Suprapubic skin (tissue), 4 donors: ENCODE measurements around the gene XYLT1. TPM values are rescaled to one million over a fixed set of nuclear protein-coding genes. Genes with fewer than 3 reads are reported as not detected.

Experiments used
- DNase-seq, 2 donors: peaks; one replicate each; pipeline ENCODE4 v3.0.0-alpha.2; 2019; ENCODE audit warnings: low spot score in 2 of 2
- H3K27ac ChIP-seq: fragments of 200-600 bp; sonication (generic); one replicate; pipeline ENCODE4 v1.5.1; 2019
- H3K27me3 ChIP-seq: fragments of 200-600 bp; sonication (generic); one replicate; pipeline ENCODE4 v1.5.1; 2019
- H3K36me3 ChIP-seq: fragments of 200-600 bp; sonication (generic); one replicate; pipeline ENCODE4 v1.5.1; 2019
- H3K4me1 ChIP-seq: fragments of 200-600 bp; sonication (generic); one replicate; pipeline ENCODE4 v1.5.1; 2019
- H3K4me3 ChIP-seq: fragments of 200-600 bp; sonication (generic); one replicate; pipeline ENCODE4 v1.5.1; 2019; ENCODE audit warnings: mild to moderate bottlenecking
- H3K9me3 ChIP-seq: fragments of 200-600 bp; sonication (generic); one replicate; pipeline ENCODE4 v1.5.1; 2019
- EP300 ChIP-seq: sonication (generic); formaldehyde crosslinking; IDR thresholded peaks from one replicate; pipeline ENCODE4 v1.6.1; 2017; ENCODE audit warnings: antibody characterized with exemption
- POLR2A ChIP-seq, 2 donors: fragments of 450-650 bp; IDR thresholded peaks; one replicate each; pipeline ENCODE4 v1.6.1; 2017; ENCODE audit warnings: antibody characterized with exemption in 2 of 2, mild to moderate bottlenecking in 2 of 2, moderate library complexity in 2 of 2
- POLR2AphosphoS5 ChIP-seq, 3 donors: sonication (generic); formaldehyde crosslinking; IDR thresholded peaks; one replicate each; pipeline ENCODE4 v1.6.1; 2017; ENCODE audit warnings: antibody characterized with exemption in 3 of 3
- WGBS: methylation state at CpG from one replicate; pipeline ENCODE4 v1.1.5; 2018; 5-methylcytosine and 5-hydroxymethylcytosine counted together
- total RNA-seq, 4 donors: library from RNA; depleted of rRNA; stranded (reverse); fragments of >200 nt; gene quantifications; one replicate each; pipeline ENCODE4 v1.1.0, GENCODE V29; 2016
- TF ChIP-seq, protein P1 (sequence below), 2 donors: fragments of 200-600 bp in 1 of 2; fragments of 450-650 bp in 1 of 2; sonication (generic) in 1 of 2; IDR thresholded peaks; one replicate each; pipeline ENCODE4 v1.5.1; 2016 to 2019; ENCODE audit warnings: antibody characterized with exemption in 2 of 2, mild to moderate bottlenecking in 1 of 2, moderate library complexity in 1 of 2

Gene XYLT1
- total RNA-seq, 4 donors from 2014 or later = 23.5 to 30.6 (median 25.7) TPM

DNA sequence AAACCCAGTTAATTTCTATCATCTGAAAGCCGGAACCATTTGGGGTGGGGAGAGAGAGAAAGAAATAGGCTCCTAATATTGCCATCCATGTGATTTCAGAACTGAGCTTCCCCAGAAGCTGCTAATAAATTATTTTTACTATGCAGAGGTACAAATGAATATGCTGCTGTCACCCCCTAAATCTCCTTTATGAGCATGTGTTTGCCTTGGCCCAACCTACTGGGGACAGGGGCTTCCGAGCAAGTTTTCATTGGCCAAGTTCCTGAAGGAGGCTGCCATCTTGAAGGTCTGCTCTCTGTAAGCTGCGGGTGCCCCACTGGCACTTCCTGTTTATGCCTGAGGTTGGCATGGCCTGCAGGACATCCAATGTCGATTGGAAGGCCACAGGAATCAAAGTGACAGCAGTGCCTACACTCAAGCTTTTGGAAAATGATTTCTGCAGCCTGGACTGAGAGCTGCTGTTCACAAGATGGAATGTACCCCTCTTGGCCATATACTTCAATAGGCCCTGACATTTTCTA is 194.7 kb downstream of the XYLT1 start:
- TF ChIP-seq EP300 = no peak
- no peak for TF ChIP-seq POLR2A (IDR thresholded peaks at IDR 0.05)
- TF ChIP-seq POLR2AphosphoS5 (IDR thresholded peaks at IDR 0.05) = no peak
- TF ChIP-seq, protein P1, sequence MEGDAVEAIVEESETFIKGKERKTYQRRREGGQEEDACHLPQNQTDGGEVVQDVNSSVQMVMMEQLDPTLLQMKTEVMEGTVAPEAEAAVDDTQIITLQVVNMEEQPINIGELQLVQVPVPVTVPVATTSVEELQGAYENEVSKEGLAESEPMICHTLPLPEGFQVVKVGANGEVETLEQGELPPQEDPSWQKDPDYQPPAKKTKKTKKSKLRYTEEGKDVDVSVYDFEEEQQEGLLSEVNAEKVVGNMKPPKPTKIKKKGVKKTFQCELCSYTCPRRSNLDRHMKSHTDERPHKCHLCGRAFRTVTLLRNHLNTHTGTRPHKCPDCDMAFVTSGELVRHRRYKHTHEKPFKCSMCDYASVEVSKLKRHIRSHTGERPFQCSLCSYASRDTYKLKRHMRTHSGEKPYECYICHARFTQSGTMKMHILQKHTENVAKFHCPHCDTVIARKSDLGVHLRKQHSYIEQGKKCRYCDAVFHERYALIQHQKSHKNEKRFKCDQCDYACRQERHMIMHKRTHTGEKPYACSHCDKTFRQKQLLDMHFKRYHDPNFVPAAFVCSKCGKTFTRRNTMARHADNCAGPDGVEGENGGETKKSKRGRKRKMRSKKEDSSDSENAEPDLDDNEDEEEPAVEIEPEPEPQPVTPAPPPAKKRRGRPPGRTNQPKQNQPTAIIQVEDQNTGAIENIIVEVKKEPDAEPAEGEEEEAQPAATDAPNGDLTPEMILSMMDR (IDR thresholded peaks at IDR 0.05) = no peak
- Histone ChIP-seq H3K27me3 (no peaks in the 10 kb centered on the region), H3K27ac (no peak overlapping the region), H3K4me3 (no peak overlapping the region), H3K9me3 (no peaks in the 10 kb centered on the region), H3K36me3 (no peaks in the 10 kb centered on the region), H3K4me1 (peaks cover 8% of the 10 kb centered on the region)
- WGBS = 75% methylated on average over 4 of the region's 4 CpGs
- DNase-seq = no peak

DNA sequence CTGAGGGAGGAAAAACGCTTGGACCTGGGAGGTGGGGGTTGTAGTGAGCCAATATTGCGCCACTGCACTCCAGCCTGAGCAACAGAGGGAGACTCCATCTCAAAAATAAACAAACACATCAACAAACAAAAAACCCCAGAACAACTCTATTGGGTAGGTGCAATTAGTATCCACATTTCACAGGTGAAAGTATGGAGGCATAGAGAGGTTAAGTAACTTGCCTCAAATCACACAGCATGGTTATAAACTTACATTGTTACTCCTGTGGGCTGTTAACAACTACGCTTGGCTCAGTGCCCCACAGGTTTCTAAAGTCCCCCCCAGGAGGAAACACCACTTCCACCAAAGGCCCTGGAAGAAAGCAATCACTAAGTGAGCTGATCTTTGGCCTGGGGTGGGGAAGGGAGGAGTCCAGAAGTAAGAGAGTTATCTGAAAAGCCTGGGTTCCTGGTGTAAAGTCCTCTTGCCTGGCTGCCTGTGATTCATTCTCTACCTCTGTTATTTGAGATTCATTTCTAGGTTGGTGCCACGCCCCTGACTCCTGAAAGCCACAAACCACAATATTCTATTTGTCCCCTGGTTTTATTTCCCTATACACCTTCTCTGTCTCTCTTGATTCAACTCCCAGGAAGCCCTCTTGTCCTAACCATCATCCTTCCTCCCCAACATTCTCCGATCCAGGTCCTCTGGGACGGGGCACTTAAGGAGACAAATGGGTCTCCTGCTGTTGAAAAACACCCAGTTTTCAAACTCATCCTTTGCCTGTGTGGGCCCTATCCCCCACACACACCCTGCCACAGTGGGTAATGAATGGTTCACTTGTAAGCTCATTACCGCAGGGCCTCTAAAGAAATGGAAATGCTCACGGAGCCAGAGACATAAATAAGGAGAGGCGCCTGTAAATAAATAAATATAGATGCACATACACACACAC is 195.4 kb downstream of the XYLT1 start:
- TF ChIP-seq POLR2AphosphoS5 (IDR thresholded peaks at IDR 0.05) (no peak), POLR2A (IDR thresholded peaks at IDR 0.05) (no peak), EP300 (no peak)
- TF ChIP-seq, protein P1 (IDR thresholded peaks at IDR 0.05) = no peak
- 83% methylated on average over 9 of the region's 9 CpGs for WGBS
- no peak overlapping the region for H3K4me3 ChIP-seq
- H3K36me3 ChIP-seq = no peaks in the 10 kb centered on the region
- H3K27me3 ChIP-seq = no peaks in the 10 kb centered on the region
- DNase-seq = no peak
- H3K27ac ChIP-seq = no peak overlapping the region
- H3K9me3 ChIP-seq = no peaks in the 10 kb centered on the region
- peaks cover 8% of the 10 kb centered on the region for H3K4me1 ChIP-seq

DNA sequence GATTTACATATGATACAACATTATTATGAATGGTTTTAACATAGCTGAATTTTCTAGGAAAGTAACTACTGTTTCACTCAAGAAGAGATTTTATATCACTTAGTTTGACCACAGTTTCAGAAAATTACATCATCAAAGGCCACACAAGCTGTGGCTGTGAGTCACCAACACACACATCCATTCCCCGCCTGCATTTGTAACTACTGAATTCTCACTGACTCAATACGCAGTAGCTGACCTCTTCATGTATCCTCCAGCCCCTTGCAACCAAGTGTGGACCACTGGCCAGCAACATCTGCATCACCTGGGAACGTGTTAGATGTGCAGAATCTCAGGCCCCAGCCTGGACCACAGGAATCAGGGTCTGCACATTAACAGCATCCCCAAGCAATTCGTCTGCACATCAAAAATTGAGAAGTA is 197.6 kb downstream of the XYLT1 start:
- no peaks in the 10 kb centered on the region for H3K27me3 ChIP-seq
- H3K36me3 ChIP-seq = no peaks in the 10 kb centered on the region
- 53% methylated on average over 4 of the region's 4 CpGs for WGBS
- H3K9me3 ChIP-seq = no peaks in the 10 kb centered on the region
- no peak overlapping the region for H3K27ac ChIP-seq
- DNase-seq = no peak
- H3K4me3 ChIP-seq = no peak overlapping the region
- peaks cover 8% of the 10 kb centered on the region for H3K4me1 ChIP-seq
- TF ChIP-seq, protein P1 (IDR thresholded peaks at IDR 0.05) = no peak
- TF ChIP-seq POLR2A (IDR thresholded peaks at IDR 0.05) (no peak), EP300 (no peak), POLR2AphosphoS5 (IDR thresholded peaks at IDR 0.05) (no peak)

DNA sequence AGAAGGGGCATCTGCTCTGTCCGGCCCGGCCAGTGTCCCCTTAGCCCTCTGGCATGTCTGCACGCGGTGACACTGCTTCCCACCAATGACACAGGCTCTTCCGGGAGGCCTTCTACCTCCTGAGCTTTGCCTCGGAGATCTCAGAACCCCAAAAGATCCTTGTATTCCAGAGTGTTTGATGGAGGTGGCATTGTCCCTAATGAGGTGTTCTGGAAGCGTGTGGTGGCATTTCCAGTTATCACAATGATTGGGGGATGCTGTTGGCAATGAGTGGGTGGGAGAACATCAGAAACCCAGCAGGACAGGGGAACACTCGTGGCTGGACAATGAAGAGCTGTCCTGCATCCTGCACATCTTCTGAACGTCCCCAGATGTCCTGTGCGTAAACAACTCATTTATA is 198.0 kb downstream of the XYLT1 start:
- WGBS = 90% methylated on average over 10 of the region's 10 CpGs
- TF ChIP-seq, protein P1 (IDR thresholded peaks at IDR 0.05) = no peak
- TF ChIP-seq POLR2A (IDR thresholded peaks at IDR 0.05) (no peak), EP300 (no peak), POLR2AphosphoS5 (IDR thresholded peaks at IDR 0.05) (no peak)
- Histone ChIP-seq H3K36me3 (no peaks in the 10 kb centered on the region), H3K27me3 (no peaks in the 10 kb centered on the region), H3K27ac (no peak overlapping the region), H3K9me3 (no peaks in the 10 kb centered on the region), H3K4me3 (no peak overlapping the region), H3K4me1 (peaks cover 8% of the 10 kb centered on the region)
- DNase-seq = no peak

DNA sequence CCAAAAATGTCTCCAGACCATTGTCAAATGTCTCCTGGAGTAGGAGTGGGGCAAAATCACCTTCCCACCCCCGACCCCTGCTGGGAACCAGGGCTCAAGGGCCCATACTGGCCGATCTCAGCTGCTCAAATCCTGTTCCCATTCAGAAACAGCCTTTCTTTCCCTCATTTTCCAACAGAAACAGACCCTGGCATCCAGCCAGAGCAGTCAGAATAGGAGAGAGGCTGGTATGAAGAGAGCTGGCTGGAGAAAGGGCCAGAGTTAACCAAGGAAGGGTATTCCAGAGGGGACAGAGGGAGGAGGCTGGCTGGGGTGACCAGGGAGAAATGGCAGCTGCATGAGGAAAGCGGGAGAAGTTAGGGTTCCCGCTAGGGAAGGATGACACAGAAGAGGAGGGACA is 199.1 kb downstream of the XYLT1 start:
- Histone ChIP-seq H3K9me3 (no peaks in the 10 kb centered on the region), H3K4me1 (peaks cover 8% of the 10 kb centered on the region), H3K4me3 (no peak overlapping the region), H3K27me3 (no peaks in the 10 kb centered on the region), H3K27ac (no peak overlapping the region), H3K36me3 (no peaks in the 10 kb centered on the region)
- WGBS = 85% methylated on average over 4 of the region's 4 CpGs
- TF ChIP-seq POLR2A (IDR thresholded peaks at IDR 0.05) = no peak
- TF ChIP-seq EP300 = no peak
- TF ChIP-seq POLR2AphosphoS5 (IDR thresholded peaks at IDR 0.05) = no peak
- TF ChIP-seq, protein P1 (IDR thresholded peaks at IDR 0.05) = no peak
- no peak for DNase-seq
